Caco-2 (cell line): ENCODE results near the gene TSC22D1. TPM values are rescaled to one million over a fixed set of nuclear protein-coding genes. Genes with fewer than 3 reads are reported as not detected.

Experiments used
- BruUV-seq: library from RNA; stranded (reverse); fragments of 400-500 nt; replicated peaks from 2 replicates; lab custom pipeline; 2021; lab: Mats Ljungman, UMichigan
- CTCF ChIA-PET: fragments of 300-600 bp; sonication (Branson Sonifier 250); formaldehyde crosslinking; loops from one replicate; lab custom pipeline; 2022; ENCODE audit warnings: antibody characterized with exemption; lab: Charles Lee
- POLR2A ChIA-PET: fragments of 300-600 bp; sonication (Branson Sonifier 250); formaldehyde crosslinking; loops from one replicate; lab custom pipeline; 2022; ENCODE audit warnings: antibody characterized with exemption; lab: Charles Lee
- DNase-seq, 2 experiments: peaks; one replicate each; pipeline versions ENCODE4 v3.0.0 to v3.0.0-alpha.2; 2020 to 2022
- H3K27me3 ChIP-seq: replicated peaks from 2 replicates; pipeline ENCODE4 v1.6.0; 2011; ENCODE audit warnings: low read length; ENCODE audit not compliant: control insufficient read depth, insufficient read depth
- H3K36me3 ChIP-seq: 2 replicates; pipeline ENCODE4 v1.5.1; 2011; ENCODE audit warnings: low read length; ENCODE audit not compliant: control insufficient read depth, insufficient read depth
- H3K4me1 ChIP-seq: fragments of 250-450 bp; sonication (Bioruptor Pico); 2 replicates; pipeline ENCODE4 v1.5.1; 2020; ENCODE audit warnings: mild to moderate bottlenecking
- H3K4me3 ChIP-seq: 2 replicates; pipeline ENCODE4 v1.5.1; 2011; ENCODE audit warnings: low read depth, mild to moderate bottlenecking, control low read depth, low read length
- H3K9me3 ChIP-seq: fragments of 250-450 bp; sonication (Bioruptor Pico); 2 replicates; pipeline ENCODE4 v1.5.1; 2020; ENCODE audit warnings: mild to moderate bottlenecking, moderate library complexity
- H3K27ac Mint-ChIP-seq: one replicate; pipeline ENCODE4 v1.8.0; 2022; ENCODE audit warnings: mixed read lengths; ENCODE audit not compliant: unreplicated experiment
- H3K27me3 Mint-ChIP-seq: one replicate; pipeline ENCODE4 v1.8.0; 2022; ENCODE audit warnings: mixed read lengths; ENCODE audit not compliant: insufficient read depth, unreplicated experiment
- H3K36me3 Mint-ChIP-seq: one replicate; pipeline ENCODE4 v1.8.0; 2022; ENCODE audit warnings: mild to moderate bottlenecking, mixed read lengths; ENCODE audit not compliant: insufficient read depth, unreplicated experiment
- H3K4me1 Mint-ChIP-seq: one replicate; pipeline ENCODE4 v1.8.0; 2022; ENCODE audit warnings: low read depth, mixed read lengths; ENCODE audit not compliant: unreplicated experiment
- H3K4me3 Mint-ChIP-seq: one replicate; pipeline ENCODE4 v1.8.0; 2022; ENCODE audit warnings: mild to moderate bottlenecking, moderate library complexity, mixed read lengths; ENCODE audit not compliant: unreplicated experiment
- H3K9me3 Mint-ChIP-seq: one replicate; pipeline ENCODE4 v1.8.0; 2022; ENCODE audit warnings: mixed read lengths; ENCODE audit not compliant: unreplicated experiment
- intact Hi-C: fragments of 100-400 bp; cut with micrococcal nuclease; formaldehyde crosslinking; loops from one replicate; pipeline ENCODE4 v1.10.0; 2022; ENCODE audit not compliant: unreplicated experiment
- total RNA-seq: library from RNA; stranded (reverse); gene quantifications from 2 replicates; pipeline ENCODE4 v1.2.3, GENCODE V29; 2022
- TF ChIP-seq, protein P1 (sequence below), 2 experiments: fragments of 200-600 bp in 1 of 2; IDR thresholded peaks; 1 replicate in 1 of 2; 2 replicates in 1 of 2; pipeline versions ENCODE4 v1.5.1 to v1.8.0; 2011 to 2022; ENCODE audit warnings: antibody characterized with exemption in 1 of 2, control low read depth in 1 of 2, inconsistent platforms in 1 of 2, low read depth in 1 of 2, low read length in 1 of 2, mild to moderate bottlenecking in 1 of 2, moderate library complexity in 1 of 2; ENCODE audit not compliant: insufficient read depth in 1 of 2, severe bottlenecking in 1 of 2, unreplicated experiment in 1 of 2

The TSC22D1 gene
- total RNA-seq, 1 experiment from 2014 or later: 159 TPM

DNA sequence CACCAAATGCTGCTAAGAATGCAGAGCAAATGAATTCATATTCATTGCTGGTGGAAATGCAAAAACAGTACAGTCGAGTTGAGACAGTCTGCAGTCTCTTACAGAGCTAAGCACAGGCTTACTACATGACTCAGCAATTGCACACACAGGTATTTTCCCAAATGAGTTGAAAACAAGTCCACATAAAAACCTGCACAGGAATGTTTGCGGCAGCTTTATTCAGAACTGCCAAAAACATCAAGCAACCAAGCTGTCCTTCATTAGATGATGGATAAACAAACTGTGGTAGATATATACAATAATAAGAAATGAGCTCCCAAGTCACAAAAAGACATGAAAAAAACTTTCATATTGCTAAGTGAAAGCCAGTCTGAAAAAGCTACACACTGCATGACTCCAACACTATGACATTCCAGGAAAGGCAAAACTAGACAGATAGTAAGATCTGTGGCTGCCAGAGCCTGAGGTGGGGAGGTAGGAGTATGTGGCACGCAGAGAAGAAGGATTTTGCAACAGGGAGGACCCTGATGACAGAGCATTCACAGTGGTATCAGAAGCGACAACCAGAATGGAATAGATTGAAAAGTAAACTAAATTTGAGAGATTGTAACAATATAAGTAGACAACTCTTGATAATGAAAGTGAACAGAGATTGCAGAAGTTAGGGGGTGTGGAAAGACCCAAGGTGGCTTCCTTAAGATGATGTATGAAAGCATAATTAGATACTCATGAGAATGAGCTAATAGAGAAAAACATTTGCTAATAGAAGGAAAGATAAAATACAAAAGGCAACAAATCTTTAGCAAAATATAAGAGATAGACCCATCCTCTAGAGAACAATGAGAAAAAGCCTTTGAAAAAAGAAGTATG is 52.7 kb downstream of the TSC22D1 start:
- intact Hi-C loops: loop anchor here (1.0 kb wide), 1 partner anchor 54 kb away; no protein-coding TSS in a partner anchor
- POLR2A ChIA-PET: interaction anchor here (0.6 kb wide), 1 partner anchor 87 kb away, joined by 4 read pairs; no protein-coding TSS in a partner anchor
- Histone ChIP-seq H3K9me3 (no peaks in the 10 kb centered on the region), H3K4me1 (peaks cover 11% of the 10 kb centered on the region), H3K27me3 (no peaks in the 10 kb centered on the region), H3K36me3 (no peaks in the 10 kb centered on the region), H3K4me3 (no peak overlapping the region)
- Mint-ChIP-seq H3K9me3 (no peaks in the 10 kb centered on the region), H3K27ac (no peak overlapping the region), H3K4me1 (peaks cover 15% of the 10 kb centered on the region), H3K27me3 (no peaks in the 10 kb centered on the region), H3K36me3 (no peaks in the 10 kb centered on the region), H3K4me3 (no peak overlapping the region)
- BruUV-seq: no TSS peak
- peak in 1 of 2 experiments; percentile 43 for DNase-seq
- CTCF ChIA-PET: interaction anchor here (0.6 to 1.1 kb wide), 2 partner anchors 51 to 331 kb away, joined by 3 read pairs; no protein-coding TSS in a partner anchor
- TF ChIP-seq, protein P1, sequence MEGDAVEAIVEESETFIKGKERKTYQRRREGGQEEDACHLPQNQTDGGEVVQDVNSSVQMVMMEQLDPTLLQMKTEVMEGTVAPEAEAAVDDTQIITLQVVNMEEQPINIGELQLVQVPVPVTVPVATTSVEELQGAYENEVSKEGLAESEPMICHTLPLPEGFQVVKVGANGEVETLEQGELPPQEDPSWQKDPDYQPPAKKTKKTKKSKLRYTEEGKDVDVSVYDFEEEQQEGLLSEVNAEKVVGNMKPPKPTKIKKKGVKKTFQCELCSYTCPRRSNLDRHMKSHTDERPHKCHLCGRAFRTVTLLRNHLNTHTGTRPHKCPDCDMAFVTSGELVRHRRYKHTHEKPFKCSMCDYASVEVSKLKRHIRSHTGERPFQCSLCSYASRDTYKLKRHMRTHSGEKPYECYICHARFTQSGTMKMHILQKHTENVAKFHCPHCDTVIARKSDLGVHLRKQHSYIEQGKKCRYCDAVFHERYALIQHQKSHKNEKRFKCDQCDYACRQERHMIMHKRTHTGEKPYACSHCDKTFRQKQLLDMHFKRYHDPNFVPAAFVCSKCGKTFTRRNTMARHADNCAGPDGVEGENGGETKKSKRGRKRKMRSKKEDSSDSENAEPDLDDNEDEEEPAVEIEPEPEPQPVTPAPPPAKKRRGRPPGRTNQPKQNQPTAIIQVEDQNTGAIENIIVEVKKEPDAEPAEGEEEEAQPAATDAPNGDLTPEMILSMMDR (IDR thresholded peaks at IDR 0.05; ENCODE audit: insufficient read depth in 1 of 2, low read depth in 1 of 2, low read length in 1 of 2, severe bottlenecking in 1 of 2, unreplicated experiment in 1 of 2): no peak

DNA sequence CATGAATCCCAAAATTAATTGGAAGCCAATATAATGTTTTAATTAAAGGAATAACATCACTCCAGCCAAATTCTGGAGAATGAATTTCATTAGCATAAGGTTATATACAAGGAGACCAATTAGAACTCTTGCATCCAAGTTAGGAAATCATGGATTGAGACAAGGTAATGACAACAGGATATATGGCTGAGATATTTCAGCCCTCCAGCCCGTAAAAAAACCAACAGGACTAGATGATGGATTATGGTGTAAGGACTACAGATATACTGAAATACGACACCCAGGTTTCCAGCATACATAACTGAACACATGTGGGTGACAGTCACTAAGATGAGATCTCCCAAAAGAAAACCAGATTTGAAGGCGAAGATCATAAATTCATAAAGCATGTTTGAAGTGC is 56.5 kb downstream of the TSC22D1 start:
- Mint-ChIP-seq H3K4me1 (peaks cover 7% of the 10 kb centered on the region), H3K27me3 (no peaks in the 10 kb centered on the region), H3K4me3 (no peak overlapping the region), H3K36me3 (no peaks in the 10 kb centered on the region), H3K9me3 (no peaks in the 10 kb centered on the region), H3K27ac (no peak overlapping the region)
- Histone ChIP-seq H3K4me3 (no peak overlapping the region), H3K36me3 (no peaks in the 10 kb centered on the region), H3K27me3 (no peaks in the 10 kb centered on the region), H3K9me3 (no peaks in the 10 kb centered on the region), H3K4me1 (peaks cover 11% of the 10 kb centered on the region)
- ChIA-PET POLR2A (no interaction called here), CTCF (no interaction called here)
- intact Hi-C loops: no loop called here
- TF ChIP-seq, protein P1 (IDR thresholded peaks at IDR 0.05; ENCODE audit: insufficient read depth in 1 of 2, low read depth in 1 of 2, low read length in 1 of 2, severe bottlenecking in 1 of 2, unreplicated experiment in 1 of 2): no peak
- BruUV-seq: no TSS peak
- no peak for DNase-seq

DNA sequence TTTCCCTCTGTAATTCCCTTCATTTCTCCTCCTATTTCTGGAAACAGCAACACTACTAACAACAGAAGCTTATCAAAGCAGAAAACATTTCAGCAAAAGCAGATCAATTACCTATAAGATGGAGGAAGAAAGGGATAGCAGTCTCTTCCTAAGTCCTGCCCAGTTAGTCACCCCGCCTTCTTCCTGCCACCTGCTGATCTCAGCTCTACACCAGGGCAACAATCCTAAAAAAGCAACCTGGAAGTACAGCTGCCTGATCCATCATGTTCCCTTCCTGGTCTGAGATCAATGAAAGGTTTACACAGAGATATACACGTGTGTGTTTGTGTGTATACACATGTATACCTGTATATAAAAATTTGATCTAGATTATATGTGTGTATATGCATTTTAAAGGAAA is 59.4 kb downstream of the TSC22D1 start:
- Mint-ChIP-seq H3K9me3 (no peaks in the 10 kb centered on the region), H3K4me1 (peaks cover 7% of the 10 kb centered on the region), H3K27me3 (no peaks in the 10 kb centered on the region), H3K36me3 (peaks cover 15% of the 10 kb centered on the region), H3K4me3 (no peak overlapping the region), H3K27ac (no peak overlapping the region)
- ChIA-PET POLR2A (no interaction called here), CTCF (interaction anchor here (0.6 kb wide), 1 partner anchor 17 kb away, joined by 3 read pairs; no protein-coding TSS in a partner anchor)
- DNase-seq: no peak
- TF ChIP-seq, protein P1 (IDR thresholded peaks at IDR 0.05; ENCODE audit: insufficient read depth in 1 of 2, low read depth in 1 of 2, low read length in 1 of 2, severe bottlenecking in 1 of 2, unreplicated experiment in 1 of 2): no peak
- intact Hi-C loops: no loop called here
- Histone ChIP-seq H3K4me3 (no peak overlapping the region), H3K27me3 (no peaks in the 10 kb centered on the region), H3K4me1 (peaks cover under 1% of the 10 kb centered on the region; the same call in 1 of the 2 replicates), H3K36me3 (no peaks in the 10 kb centered on the region), H3K9me3 (no peaks in the 10 kb centered on the region)
- BruUV-seq: no TSS peak
